Small intestine (tissue), 7 donors: ENCODE results near the gene EPHA8. TPM values are rescaled to one million over a fixed set of nuclear protein-coding genes. Genes with fewer than 3 reads are reported as not detected.

Experiments used
- DNase-seq, 2 donors: peaks; one replicate each; pipeline versions ENCODE4 v3.0.0 to v3.0.0-alpha.2; 2013
- FAIRE-seq: peaks from 2 replicates; lab custom pipeline; 2012; peaks lifted over from hg19 to GRCh38; lab: Jason Lieb, UNC
- H3K27ac ChIP-seq, 3 donors: one replicate each; pipeline ENCODE4 v1.5.1; 2013; ENCODE audit warnings: low read length in 2 of 3, mild to moderate bottlenecking in 2 of 3, control low read depth in 1 of 3, inconsistent platforms in 1 of 3, low read depth in 1 of 3, moderate library complexity in 1 of 3
- H3K27me3 ChIP-seq, 3 donors: one replicate each; pipeline ENCODE4 v1.6.1; 2013; ENCODE audit warnings: low read length in 3 of 3, inconsistent platforms in 1 of 3; ENCODE audit not compliant: control insufficient read depth in 3 of 3, insufficient read depth in 3 of 3
- H3K36me3 ChIP-seq, 3 donors: one replicate each; pipeline ENCODE4 v1.6.1; 2013; ENCODE audit warnings: low read length in 3 of 3, inconsistent platforms in 1 of 3, low read depth in 1 of 3, mild to moderate bottlenecking in 1 of 3, moderate library complexity in 1 of 3; ENCODE audit not compliant: control insufficient read depth in 3 of 3, insufficient read depth in 2 of 3
- H3K4me1 ChIP-seq, 3 donors: one replicate each; pipeline ENCODE4 v1.6.1; 2013; ENCODE audit warnings: low read length in 2 of 3, inconsistent platforms in 1 of 3, low read depth in 1 of 3, mild to moderate bottlenecking in 1 of 3, moderate library complexity in 1 of 3; ENCODE audit not compliant: control insufficient read depth in 3 of 3, insufficient read depth in 2 of 3
- H3K4me3 ChIP-seq, 3 donors: one replicate each; pipeline ENCODE4 v1.5.1; 2013; ENCODE audit warnings: low read length in 3 of 3, control low read depth in 1 of 3, inconsistent platforms in 1 of 3, low read depth in 1 of 3, mild to moderate bottlenecking in 1 of 3, moderate library complexity in 1 of 3
- H3K9me3 ChIP-seq, 2 donors: one replicate each; pipeline ENCODE4 v1.6.1; 2013; ENCODE audit warnings: low read depth in 1 of 2, low read length in 1 of 2; ENCODE audit not compliant: control insufficient read depth in 2 of 2, insufficient read depth in 1 of 2
- WGBS, 3 donors: extraction: QIAGEN DNeasy Blood & Tissue Kit; methylation state at CpG; one replicate each; pipeline ENCODE4 v1.1.7; 2013; 5-methylcytosine and 5-hydroxymethylcytosine counted together
- polyA plus RNA-seq, 4 donors: library from polyadenylated mRNA; stranded (reverse) in 3 of 4; unstranded in 1 of 4; fragments of 200-250 nt in 3 of 4; fragments of 120-200 nt in 1 of 4; gene quantifications; one replicate each; pipeline versions ENCODE4 v1.2.1 to v1.2.3, GENCODE V29; 2013
- donor health status: healthy with polysubstance abuse.
- donor health status: control.
- donor health status: control.
- donor health status: Bipolar disorder and iron deficiency.
- donor health status: healthy.

Gene EPHA8
- polyA plus RNA-seq, 4 donors: 0.21 to 0.64 TPM; not detected in 2

DNA sequence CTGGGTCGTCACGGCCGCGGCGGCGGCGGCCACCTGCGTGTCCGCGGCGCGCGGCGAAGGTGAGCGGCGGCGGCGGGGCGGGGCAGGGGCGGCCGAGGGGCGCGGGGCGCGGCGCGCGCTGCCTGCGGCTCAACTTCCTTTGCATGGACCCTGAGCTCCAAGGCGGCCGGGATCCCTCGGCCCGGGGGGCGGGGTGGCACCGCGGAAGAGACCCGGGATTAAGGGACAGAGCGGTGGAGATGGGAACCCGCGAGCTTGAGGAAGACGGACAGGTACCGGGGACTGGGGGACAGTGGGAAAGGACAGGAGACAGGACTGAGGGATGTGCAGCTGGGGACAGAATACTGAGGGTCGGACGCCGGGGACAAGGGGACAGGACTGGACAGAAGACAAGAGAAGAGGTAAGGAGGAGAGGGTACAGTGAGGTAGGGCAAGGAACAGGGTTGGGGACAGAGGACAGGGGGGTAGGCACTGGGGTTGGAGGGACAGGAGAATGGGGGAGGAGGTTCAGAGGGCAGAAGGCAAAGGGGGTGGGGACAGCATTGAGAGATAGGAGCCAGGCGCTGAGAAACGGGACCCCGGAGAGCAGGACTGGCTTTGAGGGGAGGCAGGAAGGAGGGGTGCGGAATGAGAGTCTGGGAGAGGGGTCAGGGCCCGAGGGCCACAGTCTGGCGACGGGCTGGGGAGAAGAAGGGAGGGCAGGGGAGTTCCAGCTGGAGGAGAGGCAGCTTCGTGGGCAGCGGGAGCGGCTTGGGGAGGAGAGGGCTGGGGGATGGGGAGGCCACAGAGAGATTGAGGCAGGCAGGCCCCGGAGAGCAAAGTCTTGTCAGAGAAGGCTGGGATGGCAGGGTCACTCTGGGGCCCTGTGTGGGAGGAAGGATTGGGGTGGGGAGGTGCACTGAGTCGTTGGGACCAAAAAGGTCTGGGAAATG lies 648 bp downstream of the EPHA8 start:
- H3K27me3 ChIP-seq: peaks cover 8 to 68% (median 33%) of the 10 kb centered on the region in 3 donors
- DNase-seq (peak in 1 of 2 donors; percentile 19), FAIRE-seq (no peak)
- WGBS, 3 donors: 3 to 8% (median 3%) methylated on average over 28 to 57 of the region's 57 CpGs
- no peaks in the 10 kb centered on the region for H3K9me3 ChIP-seq
- no peaks in the 10 kb centered on the region for H3K4me1 ChIP-seq
- H3K27ac ChIP-seq: no peak overlapping the region
- H3K36me3 ChIP-seq: no peaks in the 10 kb centered on the region
- peak overlapping the region in 1 of 3 donors; percentile 37 for H3K4me3 ChIP-seq

DNA sequence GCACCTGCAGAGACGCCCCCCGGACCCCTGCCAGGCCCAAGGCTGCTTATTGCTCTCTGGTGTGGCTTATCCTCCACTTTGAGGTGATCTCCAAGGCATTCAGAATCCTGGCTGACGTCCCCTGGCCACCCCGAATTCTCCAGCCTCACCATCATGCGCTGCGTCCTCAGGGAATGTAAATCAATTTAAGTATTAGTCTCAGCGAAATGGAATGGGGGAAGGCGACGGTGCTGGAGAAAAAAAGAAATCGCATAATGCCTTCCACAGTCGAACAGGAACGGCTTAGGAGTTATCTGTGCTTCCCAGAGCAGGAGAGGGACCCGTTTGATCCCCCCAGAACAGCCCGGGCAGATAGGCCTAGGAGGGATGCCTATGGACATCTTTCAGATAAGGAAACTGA lies 2.9 kb downstream of the EPHA8 start:
- H3K27ac ChIP-seq: no peak overlapping the region
- H3K4me3 ChIP-seq: no peak overlapping the region
- no peak for FAIRE-seq
- peaks cover 8 to 49% (median 33%) of the 10 kb centered on the region in 3 donors for H3K27me3 ChIP-seq
- H3K36me3 ChIP-seq: no peaks in the 10 kb centered on the region
- H3K4me1 ChIP-seq: no peaks in the 10 kb centered on the region
- DNase-seq: no peak
- 77 to 84% (median 82%) methylated on average over 14 of the region's 14 CpGs for WGBS, 3 donors
- no peaks in the 10 kb centered on the region for H3K9me3 ChIP-seq

DNA sequence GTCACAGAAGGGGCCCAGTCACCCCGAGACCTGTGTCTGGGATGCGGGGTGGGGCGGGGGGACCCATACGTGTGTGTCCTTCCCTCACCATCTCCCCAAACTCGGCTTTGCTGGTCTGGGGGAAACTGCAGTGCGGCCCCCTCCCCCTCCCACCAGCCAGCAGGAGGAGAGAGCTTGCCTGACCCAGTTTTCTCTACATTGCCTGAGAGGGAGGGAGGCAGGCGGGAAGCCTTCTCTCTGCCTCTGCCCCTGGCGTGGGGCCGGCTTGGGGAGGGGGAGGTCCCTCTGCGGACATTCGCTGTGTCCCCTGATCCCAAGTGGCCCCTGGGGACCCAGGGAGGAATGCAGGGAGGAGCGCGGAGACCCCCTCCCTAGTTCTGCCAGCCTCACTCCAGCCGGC lies 3.9 kb downstream of the EPHA8 start:
- no peak overlapping the region for H3K27ac ChIP-seq
- H3K27me3 ChIP-seq: peaks cover 8 to 40% (median 26%) of the 10 kb centered on the region in 3 donors
- H3K36me3 ChIP-seq: no peaks in the 10 kb centered on the region
- no peaks in the 10 kb centered on the region for H3K4me1 ChIP-seq
- H3K4me3 ChIP-seq: no peak overlapping the region
- WGBS, 3 donors: 53 to 62% (median 55%) methylated on average over 14 of the region's 14 CpGs
- FAIRE-seq: no peak
- no peak for DNase-seq
- no peaks in the 10 kb centered on the region for H3K9me3 ChIP-seq

- Histone ChIP-seq H3K4me1 (no peaks in the 10 kb centered on the region), H3K4me3 (no peak overlapping the region), H3K36me3 (no peaks in the 10 kb centered on the region), H3K27me3 (peaks cover 7 to 32% (median 19%) of the 10 kb centered on the region in 3 donors), H3K27ac (no peak overlapping the region), H3K9me3 (no peaks in the 10 kb centered on the region)
- FAIRE-seq: no peak
- 51 to 71% (median 53%) methylated on average over 6 of the region's 6 CpGs for WGBS, 3 donors
- no peak for DNase-seq
Measured at GRCh38 chr1:22567994-22568393, 4.7 kb downstream of the EPHA8 start.

DNA sequence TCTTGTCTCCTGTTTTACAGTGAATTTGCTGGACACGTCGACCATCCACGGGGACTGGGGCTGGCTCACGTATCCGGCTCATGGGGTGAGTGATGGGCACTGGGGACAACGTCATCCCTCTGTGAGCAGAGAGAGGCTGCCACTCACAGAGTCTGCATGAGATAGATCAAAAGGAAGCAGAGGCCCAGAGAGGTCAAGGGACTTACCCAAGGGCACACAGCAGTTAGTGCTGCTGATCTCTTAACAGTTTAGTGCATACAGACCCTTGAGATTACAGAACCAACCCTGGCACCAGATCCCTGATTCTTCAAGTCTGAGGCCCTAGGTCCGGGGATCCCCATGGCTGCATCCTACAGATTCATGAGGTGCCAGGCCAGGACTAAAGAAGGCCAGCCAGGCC lies 6.0 kb downstream of the EPHA8 start:
- H3K36me3 ChIP-seq: no peaks in the 10 kb centered on the region
- FAIRE-seq (no peak), DNase-seq (no peak)
- no peaks in the 10 kb centered on the region for H3K4me1 ChIP-seq
- no peak overlapping the region for H3K27ac ChIP-seq
- no peaks in the 10 kb centered on the region for H3K9me3 ChIP-seq
- peaks cover 0 to 24% (median 14%) of the 10 kb centered on the region in 3 donors for H3K27me3 ChIP-seq
- WGBS, 3 donors: 85 to 86% (median 86%) methylated on average over 7 of the region's 7 CpGs
- H3K4me3 ChIP-seq: no peak overlapping the region

GRCh38 chr1:22570140-22570909 lies 7.0 kb downstream of the EPHA8 start:
- Histone ChIP-seq H3K36me3 (no peaks in the 10 kb centered on the region), H3K4me1 (no peaks in the 10 kb centered on the region), H3K27ac (no peak overlapping the region), H3K27me3 (peaks cover 0 to 15% (median 5%) of the 10 kb centered on the region in 3 donors), H3K4me3 (no peak overlapping the region), H3K9me3 (no peaks in the 10 kb centered on the region)
- no peak for FAIRE-seq
- DNase-seq: no peak
- 85 to 89% (median 86%) methylated on average over 34 of the region's 34 CpGs for WGBS, 3 donors

GRCh38 chr1:22572818-22573217 lies 9.5 kb downstream of the EPHA8 start:
- no peaks in the 10 kb centered on the region for H3K36me3 ChIP-seq
- no peaks in the 10 kb centered on the region for H3K9me3 ChIP-seq

DNA sequence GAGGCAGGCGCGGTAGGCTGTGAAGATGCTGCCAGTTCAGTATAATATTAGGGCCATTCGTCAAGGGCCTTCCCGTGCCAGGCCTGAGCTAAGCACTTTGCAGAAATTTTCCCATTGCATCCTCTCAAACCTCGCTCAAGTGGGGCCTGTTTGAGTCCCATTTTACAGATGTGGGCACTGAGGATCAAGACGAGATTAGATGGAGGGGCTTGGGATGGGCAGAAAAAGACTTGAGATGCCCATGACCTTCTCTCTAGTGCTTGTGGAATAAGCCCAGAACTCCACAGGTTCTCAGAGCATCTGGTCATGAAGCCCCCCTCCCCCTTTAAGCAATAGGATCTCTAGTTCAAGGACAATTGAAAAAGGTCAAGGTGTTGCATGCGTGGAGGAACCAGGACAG lies 9.9 kb downstream of the EPHA8 start:
- WGBS, 3 donors: 66 to 71% (median 67%) methylated on average over 7 of the region's 7 CpGs
- FAIRE-seq (no peak), DNase-seq (no peak)
- Histone ChIP-seq H3K4me3 (no peak overlapping the region), H3K27me3 (peaks cover 0 to 3% (median 0%) of the 10 kb centered on the region in 3 donors), H3K27ac (no peak overlapping the region), H3K36me3 (no peaks in the 10 kb centered on the region), H3K9me3 (no peaks in the 10 kb centered on the region), H3K4me1 (no peaks in the 10 kb centered on the region)

More at GRCh38 chr1:22572818-22573217, 9.5 kb downstream of the EPHA8 start:
- Histone ChIP-seq H3K27ac (no peak overlapping the region), H3K27me3 (peaks cover 0 to 6% (median 0%) of the 10 kb centered on the region in 3 donors), H3K4me3 (no peak overlapping the region), H3K4me1 (no peaks in the 10 kb centered on the region)
- WGBS, 3 donors: 50 to 55% (median 54%) methylated on average over 9 of the region's 9 CpGs
- FAIRE-seq (no peak), DNase-seq (no peak)
